ENCODE measurements around the gene RELT.

DNA sequence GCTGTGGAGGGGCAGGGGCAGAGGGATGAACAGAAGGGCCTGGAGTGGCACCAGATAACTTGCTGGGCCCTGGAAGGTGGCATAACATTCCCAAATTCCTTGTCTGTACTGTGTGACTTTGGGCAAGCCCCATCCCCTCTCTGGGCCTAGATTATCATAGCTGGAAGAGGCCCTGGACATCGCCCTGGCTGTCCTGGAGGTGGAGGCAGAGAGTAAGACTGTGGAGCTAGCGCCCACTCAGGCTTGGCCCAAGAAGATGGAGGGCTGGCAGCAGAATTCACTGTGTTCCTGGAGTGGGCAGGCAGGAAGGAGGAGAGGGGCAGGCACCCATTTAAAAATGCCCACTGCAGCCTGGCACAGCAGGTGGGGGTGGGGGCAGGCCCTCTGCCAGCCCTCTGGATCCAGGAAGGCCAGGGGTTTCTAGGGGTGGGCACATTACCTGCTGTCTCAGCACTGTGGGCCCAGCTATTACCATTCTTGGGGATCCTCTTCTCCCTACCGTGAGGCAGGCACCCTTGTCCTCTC, 45.6 kb upstream of the RELT start:
- TF ChIP-seq, protein P1, sequence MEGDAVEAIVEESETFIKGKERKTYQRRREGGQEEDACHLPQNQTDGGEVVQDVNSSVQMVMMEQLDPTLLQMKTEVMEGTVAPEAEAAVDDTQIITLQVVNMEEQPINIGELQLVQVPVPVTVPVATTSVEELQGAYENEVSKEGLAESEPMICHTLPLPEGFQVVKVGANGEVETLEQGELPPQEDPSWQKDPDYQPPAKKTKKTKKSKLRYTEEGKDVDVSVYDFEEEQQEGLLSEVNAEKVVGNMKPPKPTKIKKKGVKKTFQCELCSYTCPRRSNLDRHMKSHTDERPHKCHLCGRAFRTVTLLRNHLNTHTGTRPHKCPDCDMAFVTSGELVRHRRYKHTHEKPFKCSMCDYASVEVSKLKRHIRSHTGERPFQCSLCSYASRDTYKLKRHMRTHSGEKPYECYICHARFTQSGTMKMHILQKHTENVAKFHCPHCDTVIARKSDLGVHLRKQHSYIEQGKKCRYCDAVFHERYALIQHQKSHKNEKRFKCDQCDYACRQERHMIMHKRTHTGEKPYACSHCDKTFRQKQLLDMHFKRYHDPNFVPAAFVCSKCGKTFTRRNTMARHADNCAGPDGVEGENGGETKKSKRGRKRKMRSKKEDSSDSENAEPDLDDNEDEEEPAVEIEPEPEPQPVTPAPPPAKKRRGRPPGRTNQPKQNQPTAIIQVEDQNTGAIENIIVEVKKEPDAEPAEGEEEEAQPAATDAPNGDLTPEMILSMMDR (conservative IDR thresholded peaks at IDR 0.05; ENCODE audit: low read depth, low read length): peak; percentile 33; the same call in 1 of the 2 replicates
- TF ChIP-seq EZH2 (IDR thresholded peaks at IDR 0.05; ENCODE audit: low read length, unreplicated experiment): no peak

Measured in PC-3 (cell line).